HepG2 (cell line): Measurements from ENCODE around the gene SRBD1. TPM values are rescaled to one million over a fixed set of nuclear protein-coding genes. Genes with fewer than 3 reads are reported as not detected.
A peak's percentile ranks its signal among the peaks of the same experiment; 100 is the strongest.

Experiments used
- E2F1 ChIP-seq: sonication (generic); formaldehyde crosslinking; IDR thresholded peaks from 2 replicates; pipeline ENCODE4 v1.5.0; 2020; ENCODE audit warnings: missing genetic modification reagents
- FOXP1 ChIP-seq, 2 experiments: fragments of 450-650 bp in 1 of 2; IDR thresholded peaks; 2 replicates each; pipeline ENCODE4 v1.6.1; 2017 to 2018; ENCODE audit warnings: antibody characterized with exemption in 1 of 2
- NCOA5 ChIP-seq: sonication (generic); formaldehyde crosslinking; IDR thresholded peaks from 2 replicates; pipeline ENCODE4 v1.4.0; 2020; ENCODE audit warnings: missing genetic modification reagents
- PPARG ChIP-seq: conservative IDR thresholded peaks from 2 replicates; pipeline ENCODE4 v1.6.1; 2016; ENCODE audit warnings: missing biosample characterization, missing genetic modification reagents
- RBM22 ChIP-seq: fragments of 200-400 bp; formaldehyde crosslinking; optimal IDR thresholded peaks from 2 replicates; pipeline ENCODE3; 2017; ENCODE audit warnings: mild to moderate bottlenecking, low read length, moderate library complexity
- ZNF253 ChIP-seq: sonication (generic); formaldehyde crosslinking; IDR thresholded peaks from 2 replicates; pipeline ENCODE4 v1.8.0; 2022; ENCODE audit warnings: mild to moderate bottlenecking, missing genetic modification reagents, borderline replicate concordance
- ZNF318 ChIP-seq: sonication (generic); formaldehyde crosslinking; IDR thresholded peaks from 2 replicates; pipeline ENCODE4 v1.4.0; 2020; ENCODE audit warnings: mild to moderate bottlenecking, missing genetic modification reagents
- ZNF512 ChIP-seq: sonication (generic); formaldehyde crosslinking; IDR thresholded peaks from 2 replicates; pipeline ENCODE4 v1.4.0; 2020; ENCODE audit warnings: mild to moderate bottlenecking, missing genetic modification reagents
- ZNF687 ChIP-seq: sonication (generic); formaldehyde crosslinking; IDR thresholded peaks from 2 replicates; pipeline ENCODE4 v1.5.1; 2020; ENCODE audit warnings: mild to moderate bottlenecking, missing genetic modification reagents, moderate library complexity
- ZNF841 ChIP-seq: sonication (generic); formaldehyde crosslinking; IDR thresholded peaks from 2 replicates; pipeline ENCODE4 v1.8.1; 2023; ENCODE audit warnings: missing genetic modification reagents, borderline replicate concordance
- ZSCAN31 ChIP-seq: sonication (generic); formaldehyde crosslinking; IDR thresholded peaks from 2 replicates; pipeline ENCODE4 v1.5.0; 2020; ENCODE audit warnings: low read depth, mild to moderate bottlenecking, missing genetic modification reagents
- polyA plus RNA-seq, 8 experiments: library from polyadenylated mRNA; depleted of rRNA in 3 of 8; stranded (reverse) in 7 of 8; unstranded in 1 of 8; fragments of >200 nt; fragmentation: Illumina TruSeq in 4 of 8; extraction: Trizol in 4 of 8; gene quantifications; 2 replicates each; pipeline versions ENCODE4 v1.2.1 to v1.2.3, GENCODE V29; 2011 to 2016; ENCODE audit warnings: low read depth in 4 of 8, missing spikeins in 1 of 8, mixed read lengths in 1 of 8; ENCODE audit not compliant: insufficient read depth in 1 of 8
- total RNA-seq, 5 experiments: library from RNA; depleted of rRNA; stranded (reverse); fragments of >200 nt; fragmentation: Illumina TruSeq; extraction: Trizol; gene quantifications; 2 replicates each; pipeline ENCODE4 v1.2.3, GENCODE V29; 2016; ENCODE audit warnings: low read depth in 1 of 5
- TF ChIP-seq, protein P1 (sequence below): IDR thresholded peaks from 2 replicates; pipeline ENCODE4 v1.6.1; 2016; ENCODE audit warnings: low read depth, borderline replicate concordance

The SRBD1 gene
- total and polyA plus RNA-seq, 2 of the 13 experiments (the other 11 are each of a cell fraction or from before 2014, with no cell fraction given): 3.2 to 23.9 TPM

- no peak for TF ChIP-seq ZNF318 (CRISPR knock-in tag)
- 0 out of 2 replicates have a peak, but pooled peaks have one; percentile 28 for TF ChIP-seq PPARG (CRISPR knock-in tag)
- no peak for TF ChIP-seq ZNF841 (CRISPR knock-in tag)
- TF ChIP-seq, protein P1, sequence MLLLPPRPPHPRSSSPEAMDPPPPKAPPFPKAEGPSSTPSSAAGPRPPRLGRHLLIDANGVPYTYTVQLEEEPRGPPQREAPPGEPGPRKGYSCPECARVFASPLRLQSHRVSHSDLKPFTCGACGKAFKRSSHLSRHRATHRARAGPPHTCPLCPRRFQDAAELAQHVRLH (CRISPR knock-in tag): no peak
- no peak for TF ChIP-seq ZNF253 (CRISPR knock-in tag)
- TF ChIP-seq E2F1 (CRISPR knock-in tag): 0 out of 2 replicates have a peak, but pooled peaks have one; percentile 22
- TF ChIP-seq NCOA5 (CRISPR knock-in tag): no peak
- TF ChIP-seq ZSCAN31 (CRISPR knock-in tag): no peak
- TF ChIP-seq FOXP1 (IDR thresholded peaks at IDR 0.05): no peak
- no peak for TF ChIP-seq FOXP1 (CRISPR knock-in tag; IDR thresholded peaks at IDR 0.05)
- TF ChIP-seq ZNF512 (CRISPR knock-in tag): no peak
- TF ChIP-seq ZNF687 (CRISPR knock-in tag): no peak
- no peak for TF ChIP-seq RBM22
Observed at GRCh38 chr2:45649462-45649857, 38.4 kb upstream of the SRBD1 start (continued).
